ENCODE measurements around the gene CBX7. TPM values are rescaled to one million over a fixed set of nuclear protein-coding genes. Genes with fewer than 3 reads are reported as not detected.

The CBX7 gene
- 3.4 and 4.2 TPM in 2 replicates for total RNA-seq

DNA sequence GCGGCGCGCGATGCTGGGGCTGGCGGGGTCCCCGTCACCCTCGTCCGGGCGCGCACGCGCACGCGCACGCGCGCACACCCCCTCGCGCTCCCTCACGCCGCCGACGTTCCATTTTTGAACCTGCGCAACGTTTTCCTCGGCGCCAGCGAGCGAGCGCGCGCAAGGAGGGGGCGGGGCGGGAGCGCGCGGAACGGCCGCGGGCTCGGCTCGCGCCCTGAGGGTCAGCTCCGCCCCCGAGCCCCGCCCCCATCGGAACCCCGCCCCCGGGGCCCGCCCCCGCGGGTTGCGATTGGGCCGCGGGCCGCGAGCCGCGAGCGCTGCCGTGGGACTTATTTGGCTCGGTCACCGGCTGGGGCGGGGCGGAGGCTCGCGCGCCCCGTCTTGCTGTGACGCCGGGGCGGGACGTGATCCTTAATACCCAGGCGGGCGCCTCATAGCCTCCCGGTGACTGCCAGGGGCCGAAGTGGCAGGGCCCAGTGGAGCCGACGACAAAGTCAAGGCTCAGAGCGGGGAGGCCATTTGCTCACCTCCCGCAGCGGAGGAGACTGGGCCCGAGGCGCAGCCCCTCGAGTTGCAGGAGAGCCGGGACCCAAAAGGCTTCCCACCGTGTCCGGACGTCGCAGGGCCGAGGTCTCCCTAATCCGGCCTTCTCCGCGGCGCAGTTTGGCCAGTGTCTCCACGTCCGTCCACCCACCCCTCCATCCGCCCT lies at the start of gene CBX7:
TSS of gene CBX7 (minus strand) at position 170 of the 709 bp plus-strand sequence. CDS start 236 bp downstream, outside the sequence.

DNA sequence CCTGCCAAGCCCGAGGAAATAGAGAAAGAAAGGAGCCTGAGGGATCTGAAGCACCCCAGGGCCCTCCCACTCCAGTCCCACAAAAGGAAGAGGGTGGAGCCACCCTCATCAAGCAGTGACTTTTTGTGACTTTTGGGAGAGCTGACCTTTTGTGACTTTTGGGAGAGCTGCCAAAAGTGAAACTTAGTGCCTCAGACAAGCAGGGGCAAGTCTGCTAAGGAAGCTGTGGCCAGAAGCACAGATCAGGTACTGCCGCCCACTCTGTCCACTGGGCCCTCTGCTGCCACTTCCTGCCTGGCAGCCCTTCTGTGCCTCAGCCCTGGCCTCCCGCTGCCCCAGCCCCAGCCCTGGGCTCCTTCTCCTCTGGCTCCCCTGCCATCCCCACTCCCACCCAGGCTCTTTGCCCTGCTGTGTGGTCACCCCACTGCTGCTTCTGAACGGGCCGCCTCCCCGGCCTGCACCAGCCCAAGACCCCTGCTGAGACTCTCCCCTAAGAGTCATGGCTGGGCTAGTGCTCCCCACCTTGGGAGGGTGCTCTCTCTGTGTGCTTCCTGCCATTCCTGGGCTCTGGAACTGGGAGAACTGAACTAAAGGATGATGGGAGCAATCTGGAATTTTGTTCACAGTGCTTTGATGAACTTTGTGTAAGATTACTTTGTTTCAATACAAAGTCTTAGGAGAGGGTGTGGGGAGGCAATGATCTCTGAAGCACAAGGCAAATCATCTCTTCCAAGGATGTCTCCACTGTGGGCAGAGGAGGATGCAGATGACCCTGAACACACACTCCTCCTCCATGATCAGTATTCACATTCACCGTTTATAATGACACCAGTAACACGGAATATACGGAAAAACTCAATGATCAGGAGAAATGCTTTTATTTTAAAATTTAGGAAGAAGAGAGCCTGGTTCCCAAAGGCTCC lies 55.1 kb downstream of the CBX7 start, which contains the start of gene APOBEC3H:
TSS of gene APOBEC3H (plus strand) at position 147 of the 923 bp plus-strand sequence. CDS start 3,035 bp downstream, outside the sequence.

Small RNA genes lying within 50 kb of the gene (small RNA-seq; reads per million reads assigned to genes)
- gene COX5BP7 = not detected

Other genes with a start within 250 kb of the CBX7 start
- not detected in 2 replicates for gene APOBEC3A, start 195.1 kb downstream of the CBX7 start, total RNA-seq
- gene APOBEC3B, start 170.3 kb downstream of the CBX7 start, total RNA-seq = 0.98 and 2.9 TPM in 2 replicates
- gene APOBEC3C, start 138.4 kb downstream of the CBX7 start, total RNA-seq = 7.8 and 10.0 TPM in 2 replicates
- 1.4 and 1.6 TPM in 2 replicates for gene APOBEC3D, start 131.6 kb downstream of the CBX7 start, total RNA-seq
- 2.1 and 5.9 TPM in 2 replicates for gene APOBEC3F, start 111.8 kb downstream of the CBX7 start, total RNA-seq
- gene APOBEC3G, start 75.4 kb downstream of the CBX7 start, total RNA-seq = 4.1 and 4.6 TPM in 2 replicates
- 0.29 and 0.33 TPM in 2 replicates for gene APOBEC3H, start 55.4 kb downstream of the CBX7 start, total RNA-seq
- 121 and 148 TPM in 2 replicates for gene PDGFB, start 92.3 kb upstream of the CBX7 start, total RNA-seq
- 2,343 and 3,208 TPM in 2 replicates for gene RPL3, start 166.9 kb upstream of the CBX7 start, total RNA-seq
- 2.3 and 3.6 TPM in 2 replicates for gene SYNGR1, start 197.3 kb upstream of the CBX7 start, total RNA-seq
- gene TAB1, start 247.1 kb upstream of the CBX7 start, total RNA-seq = 10.9 and 13.7 TPM in 2 replicates